ENCODE data around the gene BCAS3.

BCAS3 gene

GRCh38 chr17:61316633-61317032 lies 639.0 kb downstream of the BCAS3 start:
- DNase-seq (ENCODE audit: low read depth in 2 of 2), result no peak

GRCh38 chr17:61317779-61318178 lies 640.1 kb downstream of the BCAS3 start:
- no peak for DNase-seq (ENCODE audit: low read depth in 2 of 2)

GRCh38 chr17:61318684-61319098 lies 641.0 kb downstream of the BCAS3 start:
- DNase-seq (ENCODE audit: low read depth in 2 of 2), result no peak

GRCh38 chr17:61321344-61321743 lies 643.7 kb downstream of the BCAS3 start:
- no peak for DNase-seq (ENCODE audit: low read depth in 2 of 2)

GRCh38 chr17:61322325-61323002 lies 644.8 kb downstream of the BCAS3 start:
- DNase-seq (ENCODE audit: low read depth in 2 of 2), result no peak

GRCh38 chr17:61323003-61323908 lies 645.6 kb downstream of the BCAS3 start:
- DNase-seq (ENCODE audit: low read depth in 2 of 2), result no peak

- DNase-seq (ENCODE audit: low read depth in 2 of 2), result no peak
Measured at GRCh38 chr17:61323909-61324868, 646.5 kb downstream of the BCAS3 start.

GRCh38 chr17:61324950-61325349 lies 647.3 kb downstream of the BCAS3 start:
- DNase-seq (ENCODE audit: low read depth in 2 of 2), result no peak

- no peak for DNase-seq (ENCODE audit: low read depth in 2 of 2)
Measured at GRCh38 chr17:61325382-61326073, 647.9 kb downstream of the BCAS3 start.

GRCh38 chr17:61326330-61326729 lies 648.7 kb downstream of the BCAS3 start:
- DNase-seq (ENCODE audit: low read depth in 2 of 2), result no peak

- DNase-seq (ENCODE audit: low read depth in 2 of 2), result no peak
Measured at GRCh38 chr17:61328351-61328750, 650.7 kb downstream of the BCAS3 start.

- no peak for DNase-seq (ENCODE audit: low read depth in 2 of 2)
Measured at GRCh38 chr17:61330174-61331150, 652.8 kb downstream of the BCAS3 start.

GRCh38 chr17:61331178-61331577 lies 653.5 kb downstream of the BCAS3 start:
- DNase-seq (ENCODE audit: low read depth in 2 of 2), result no peak

- no peak for DNase-seq (ENCODE audit: low read depth in 2 of 2)
Measured at GRCh38 chr17:61331886-61332285, 654.2 kb downstream of the BCAS3 start.

GRCh38 chr17:61333136-61333535 lies 655.5 kb downstream of the BCAS3 start:
- no peak for DNase-seq (ENCODE audit: low read depth in 2 of 2)

GRCh38 chr17:61334673-61335072 lies 657.0 kb downstream of the BCAS3 start:
- DNase-seq (ENCODE audit: low read depth in 2 of 2), result no peak

- DNase-seq (ENCODE audit: low read depth in 2 of 2), result no peak
Measured at GRCh38 chr17:61335105-61335844, 657.6 kb downstream of the BCAS3 start.

GRCh38 chr17:61335845-61336655 lies 658.4 kb downstream of the BCAS3 start:
- DNase-seq (ENCODE audit: low read depth in 2 of 2), result no peak
